Measurements from ENCODE around the gene PDE4D. TPM values are rescaled to one million over a fixed set of nuclear protein-coding genes. Genes with fewer than 3 reads are reported as not detected.

Gene PDE4D
- 9.2 and 12.7 TPM in 2 replicates for total RNA-seq (ENCODE audit: low replicate concordance)

- peak within 1 kb of the TSS; percentile 40 for H3K4me3 ChIP-seq (ENCODE audit: low read depth, low read length)
- DNase-seq (ENCODE audit: low read depth) = peak; percentile 47
- no peak for TF ChIP-seq CTCF (IDR thresholded peaks at IDR 0.05; ENCODE audit: insufficient read depth, low read length)
Measured at GRCh38 chr5:59893429-59894227, at the start of gene PDE4D. TSS of gene PDE4D (minus strand) at chr5:59893726.

DNA sequence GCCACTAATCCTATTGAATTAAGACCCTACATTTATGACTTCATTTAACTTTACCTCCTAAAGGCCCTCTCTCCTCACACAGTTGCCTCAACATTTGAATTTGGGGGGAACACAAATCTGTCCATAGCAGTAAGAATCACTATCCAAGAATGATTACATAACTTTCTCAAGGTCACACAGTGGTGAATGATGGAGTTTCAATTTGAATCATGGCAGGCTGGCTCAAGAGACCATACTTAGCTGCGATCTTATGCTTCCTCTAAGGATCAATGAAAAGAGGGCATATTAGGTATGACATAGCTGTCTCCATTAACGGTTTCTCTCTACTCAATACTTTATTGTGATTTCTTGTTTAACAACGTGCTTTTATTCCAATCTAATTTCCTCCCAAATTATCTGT is 44.1 kb upstream of the PDE4D start:
- no peak overlapping the region for H3K4me3 ChIP-seq (ENCODE audit: low read depth, low read length)
- TF ChIP-seq CTCF (IDR thresholded peaks at IDR 0.05; ENCODE audit: insufficient read depth, low read length) = no peak
- DNase-seq (ENCODE audit: low read depth) = no peak

DNA sequence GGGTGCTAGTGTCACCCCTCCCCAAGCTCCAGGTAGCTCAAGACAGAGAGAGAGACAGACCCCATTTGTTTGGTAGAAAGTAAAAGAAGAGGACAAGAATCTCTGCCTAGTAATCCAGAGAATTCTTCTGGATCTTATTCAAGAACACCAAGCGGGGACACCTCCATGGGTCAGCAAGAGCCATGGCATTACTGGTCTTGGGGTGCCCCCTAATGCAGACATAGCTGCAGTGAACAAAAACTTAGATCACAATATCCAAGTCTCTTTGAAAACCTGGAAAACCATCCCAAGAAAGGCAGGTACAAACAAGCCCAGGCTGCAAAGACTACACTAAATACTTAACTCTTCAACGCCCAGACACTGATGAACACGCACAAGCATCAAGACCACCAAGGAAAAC is 29.9 kb upstream of the PDE4D start:
- no peak for TF ChIP-seq CTCF (IDR thresholded peaks at IDR 0.05; ENCODE audit: insufficient read depth, low read length)
- H3K4me3 ChIP-seq (ENCODE audit: low read depth, low read length) = no peak overlapping the region
- DNase-seq (ENCODE audit: low read depth) = peak; percentile 6

DNA sequence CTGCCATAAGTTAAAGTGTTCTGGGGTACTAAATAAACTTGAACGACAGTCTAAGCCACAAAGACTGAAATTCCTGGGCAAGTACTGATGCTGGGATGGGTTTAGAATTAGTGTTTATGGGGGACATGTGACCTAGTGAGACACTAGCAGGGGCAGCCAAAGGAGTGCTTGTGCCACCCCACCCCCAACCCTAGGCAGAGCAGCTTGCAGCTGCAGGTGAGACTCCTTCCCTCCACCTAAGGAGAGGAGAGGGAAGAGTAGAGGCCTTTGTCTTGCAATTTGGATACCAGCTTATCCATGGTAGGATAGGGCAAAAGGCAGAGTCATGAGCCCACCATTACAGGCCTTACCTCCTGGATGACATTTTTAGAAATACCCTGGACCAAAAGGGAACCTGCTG is 28.7 kb upstream of the PDE4D start:
- no peak overlapping the region for H3K4me3 ChIP-seq (ENCODE audit: low read depth, low read length)
- no peak for DNase-seq (ENCODE audit: low read depth)
- TF ChIP-seq CTCF (IDR thresholded peaks at IDR 0.05; ENCODE audit: insufficient read depth, low read length) = no peak

DNA sequence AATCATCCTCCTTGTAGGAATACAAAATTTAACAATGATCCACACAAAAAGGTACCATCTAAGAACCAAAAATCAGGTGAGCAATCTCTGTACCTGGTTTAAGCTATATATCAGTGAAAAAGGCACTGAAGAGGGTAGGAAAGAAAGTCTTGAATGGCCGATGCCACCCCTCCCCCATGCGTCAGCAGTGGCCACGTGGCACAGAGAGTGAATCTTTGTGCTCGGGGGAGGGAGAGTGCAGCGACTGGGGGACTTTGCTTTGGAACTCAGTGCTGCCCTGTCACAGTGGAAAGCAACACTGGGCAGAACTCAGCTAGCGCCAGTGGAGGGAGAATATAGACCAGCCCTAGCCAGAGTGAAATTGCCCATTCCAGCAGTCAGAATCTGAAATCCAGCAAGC is 28.3 kb upstream of the PDE4D start:
- no peak for DNase-seq (ENCODE audit: low read depth)
- TF ChIP-seq CTCF (IDR thresholded peaks at IDR 0.05; ENCODE audit: insufficient read depth, low read length) = no peak
- no peak overlapping the region for H3K4me3 ChIP-seq (ENCODE audit: low read depth, low read length)

DNA sequence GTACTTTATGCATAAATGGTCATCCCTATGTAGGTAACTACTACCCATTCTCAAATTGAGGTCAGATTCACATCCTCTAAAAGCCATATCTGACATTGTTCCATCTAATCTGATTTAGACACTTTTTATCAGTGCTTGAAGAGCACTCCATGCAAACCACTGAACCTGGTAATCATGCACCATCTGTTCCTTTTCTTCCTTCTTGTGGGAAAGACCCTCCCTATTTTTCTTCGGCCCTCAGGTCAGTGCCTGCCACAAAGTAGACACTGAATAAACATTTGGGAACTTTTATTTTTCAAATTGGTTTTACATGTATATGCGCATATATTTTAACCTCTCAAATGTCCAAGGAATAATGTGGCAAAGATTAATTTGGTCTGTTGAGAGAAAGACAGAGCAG is 26.0 kb upstream of the PDE4D start:
- no peak for TF ChIP-seq CTCF (IDR thresholded peaks at IDR 0.05; ENCODE audit: insufficient read depth, low read length)
- H3K4me3 ChIP-seq (ENCODE audit: low read depth, low read length) = no peak overlapping the region

GRCh38 chr5:59917121-59917520 is 23.6 kb upstream of the PDE4D start:
- H3K4me3 ChIP-seq (ENCODE audit: low read depth, low read length) = no peak overlapping the region
- TF ChIP-seq CTCF (IDR thresholded peaks at IDR 0.05; ENCODE audit: insufficient read depth, low read length) = no peak
- no peak for DNase-seq (ENCODE audit: low read depth)

More for the DNA sequence above, 26.0 kb upstream of the PDE4D start:
- no peak for DNase-seq (ENCODE audit: low read depth)

All from fibroblast of the aortic adventitia (primary cell).